GM19467 (cell line): ENCODE measurements around the gene DGUOK.

Experiments used
- ATAC-seq: cut with Tn5 transposase; IDR thresholded peaks from one replicate; pipeline ENCODE4 v1.9.1; 2021; ENCODE audit warnings: mild to moderate bottlenecking, moderate library complexity; ENCODE audit not compliant: unreplicated experiment

DGUOK gene

DNA sequence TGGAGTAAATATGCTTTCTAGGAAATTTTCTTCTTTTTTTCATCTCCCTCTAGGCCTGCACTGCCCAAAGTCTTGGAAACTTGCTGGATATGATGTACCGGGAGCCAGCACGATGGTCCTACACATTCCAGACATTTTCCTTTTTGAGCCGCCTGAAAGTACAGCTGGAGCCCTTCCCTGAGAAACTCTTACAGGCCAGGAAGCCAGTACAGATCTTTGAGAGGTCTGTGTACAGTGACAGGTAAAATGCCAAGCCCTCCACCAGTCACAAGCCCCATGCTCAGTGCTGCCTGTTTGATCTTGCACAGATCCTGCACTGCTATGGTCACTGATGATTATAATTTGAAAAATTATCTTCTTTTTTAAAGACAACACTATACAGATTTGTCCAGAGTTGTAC, 20.0 kb downstream of the DGUOK start:
- ATAC-seq = no peak

DNA sequence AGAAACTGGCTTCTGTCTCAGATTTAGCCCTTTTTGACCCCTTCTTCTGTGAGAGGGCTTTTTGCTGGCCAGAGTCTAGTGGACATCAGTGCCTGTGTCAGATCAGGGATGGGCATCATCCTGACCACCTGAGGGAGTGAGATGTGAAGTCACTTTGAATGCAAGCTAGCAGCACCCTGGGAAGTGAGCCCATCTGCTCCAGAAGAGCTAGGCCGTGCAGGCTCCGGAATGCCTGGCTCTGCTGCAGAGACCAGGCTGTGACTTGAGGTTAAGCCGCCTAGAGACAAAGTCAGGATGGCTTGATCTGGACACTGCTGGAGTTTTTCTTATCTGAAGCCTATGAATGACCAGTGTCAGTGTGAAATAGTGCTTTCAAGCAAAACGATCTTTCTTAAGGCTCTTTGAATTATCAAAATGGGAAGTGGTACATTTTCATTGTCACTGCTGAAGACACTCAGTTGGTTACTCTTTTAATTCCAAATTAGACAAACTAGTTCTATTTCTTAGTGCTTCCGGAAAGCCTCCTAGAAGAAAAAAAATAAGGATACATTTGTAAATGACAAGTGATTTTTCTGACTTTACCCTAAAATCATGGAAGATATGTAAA, 20.8 kb downstream of the DGUOK start:
- ATAC-seq = no peak

DNA sequence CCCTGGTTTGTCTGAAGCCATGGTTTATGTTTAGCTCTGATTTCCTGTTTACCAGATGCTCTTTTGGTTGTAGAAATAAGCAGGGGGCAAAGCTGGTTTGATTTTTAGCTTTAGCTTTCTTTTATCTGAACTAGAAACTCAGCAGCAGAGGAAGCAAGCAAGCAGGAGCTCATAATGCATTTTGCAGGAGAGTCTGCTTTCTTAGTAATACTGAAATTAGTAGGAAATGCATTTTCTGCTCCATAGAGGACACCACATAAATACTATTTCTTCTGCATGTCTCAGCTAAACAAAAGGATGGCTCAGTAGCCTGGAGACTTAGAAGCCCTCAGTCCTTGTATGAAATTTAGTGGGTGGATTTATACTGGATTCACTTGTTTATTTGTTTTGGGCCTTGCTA, 23.1 kb downstream of the DGUOK start:
- ATAC-seq = no peak

DNA sequence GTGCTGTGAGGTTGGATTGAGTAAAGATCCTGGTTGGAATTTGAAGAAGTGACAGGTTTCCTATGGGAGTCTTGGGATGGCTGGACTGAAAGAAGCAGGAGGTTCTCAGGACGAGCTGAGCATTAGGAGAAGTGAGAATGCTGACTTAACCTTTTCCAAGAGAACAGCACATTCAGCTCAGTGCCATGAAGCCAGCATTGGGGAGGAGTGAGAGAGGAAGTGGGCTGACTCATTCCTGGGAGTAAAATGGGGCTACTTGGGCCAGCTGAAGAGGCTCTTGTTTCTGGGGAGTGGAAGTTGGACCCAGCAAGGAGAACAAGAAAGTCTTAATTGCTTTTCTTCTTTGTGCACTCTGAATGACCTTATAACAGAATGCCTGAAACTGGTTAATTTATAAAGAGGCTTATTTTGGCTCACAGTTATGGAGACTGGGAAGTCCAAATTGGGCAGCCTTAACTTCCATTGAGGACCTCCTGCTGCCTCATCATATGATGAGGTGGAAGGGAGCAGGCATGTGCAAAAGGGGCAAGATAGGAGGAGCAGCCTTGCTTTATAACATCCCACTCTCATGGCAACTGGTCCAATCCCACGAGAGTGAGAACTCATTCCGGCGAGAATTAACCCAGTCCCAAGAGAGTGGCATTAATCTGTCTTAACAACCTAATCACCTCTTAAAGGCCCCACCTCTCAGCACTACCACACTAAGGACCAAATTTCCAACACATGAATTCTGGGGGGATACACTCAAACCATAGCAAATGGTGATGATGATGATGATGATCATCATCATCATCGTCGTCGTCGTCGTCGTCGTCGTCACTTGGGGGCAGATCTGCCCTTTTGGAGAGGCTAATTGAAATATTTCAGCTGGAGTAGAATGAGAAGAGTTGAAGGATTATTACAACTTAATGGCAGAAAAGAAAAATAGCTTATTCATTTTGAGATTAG, 26.1 kb downstream of the DGUOK start:
- ATAC-seq = no peak

DNA sequence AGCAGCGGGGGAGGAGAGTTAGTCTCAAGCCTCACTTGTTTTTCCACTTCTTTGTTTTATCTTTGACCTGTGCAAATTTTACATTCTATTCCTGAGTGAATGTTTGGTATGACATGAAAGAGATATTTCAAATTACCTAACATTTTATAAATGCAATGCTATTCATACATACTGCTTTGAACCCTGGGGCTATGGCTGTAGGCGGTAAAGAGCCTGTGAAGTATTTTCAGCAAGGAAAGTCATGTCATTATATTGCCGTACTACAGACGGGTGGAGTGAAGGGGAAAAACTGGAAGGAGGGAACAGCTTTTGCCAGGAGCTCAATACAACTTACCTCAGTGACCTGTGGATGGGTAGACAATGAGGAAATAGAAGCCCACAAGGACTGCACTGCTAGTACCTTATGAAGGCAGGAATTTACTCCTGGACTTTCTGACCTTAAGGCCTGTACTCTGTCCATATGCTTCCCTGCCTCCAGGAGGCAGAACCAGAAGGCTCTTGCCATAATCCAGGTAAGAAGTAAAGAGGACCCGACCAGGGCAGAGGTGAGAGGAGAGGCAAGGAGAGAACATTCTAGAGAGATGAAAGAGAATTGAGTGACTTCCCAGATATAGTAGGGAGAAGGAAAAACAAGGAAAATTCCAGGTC, 29.7 kb downstream of the DGUOK start:
- ATAC-seq = no peak

DNA sequence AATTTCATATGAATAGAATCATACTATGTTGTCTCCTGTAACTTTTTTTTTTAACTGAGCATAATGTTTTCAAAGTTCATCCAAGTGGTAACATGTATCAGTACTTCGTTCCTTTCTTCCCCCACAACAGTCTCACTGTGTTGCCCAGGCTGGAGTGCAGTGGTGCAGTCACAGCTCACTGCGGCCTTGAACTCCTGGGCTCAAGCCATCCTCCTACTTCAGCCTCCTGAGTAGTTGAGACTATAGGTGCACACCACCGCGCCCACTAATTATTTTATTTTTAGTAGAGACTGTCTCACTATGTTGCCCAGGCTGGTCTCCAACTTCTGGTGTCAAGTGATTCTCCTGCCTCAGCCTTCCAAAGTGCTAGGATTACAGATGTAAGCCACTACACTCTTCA, 34.6 kb downstream of the DGUOK start:
- no peak for ATAC-seq

DNA sequence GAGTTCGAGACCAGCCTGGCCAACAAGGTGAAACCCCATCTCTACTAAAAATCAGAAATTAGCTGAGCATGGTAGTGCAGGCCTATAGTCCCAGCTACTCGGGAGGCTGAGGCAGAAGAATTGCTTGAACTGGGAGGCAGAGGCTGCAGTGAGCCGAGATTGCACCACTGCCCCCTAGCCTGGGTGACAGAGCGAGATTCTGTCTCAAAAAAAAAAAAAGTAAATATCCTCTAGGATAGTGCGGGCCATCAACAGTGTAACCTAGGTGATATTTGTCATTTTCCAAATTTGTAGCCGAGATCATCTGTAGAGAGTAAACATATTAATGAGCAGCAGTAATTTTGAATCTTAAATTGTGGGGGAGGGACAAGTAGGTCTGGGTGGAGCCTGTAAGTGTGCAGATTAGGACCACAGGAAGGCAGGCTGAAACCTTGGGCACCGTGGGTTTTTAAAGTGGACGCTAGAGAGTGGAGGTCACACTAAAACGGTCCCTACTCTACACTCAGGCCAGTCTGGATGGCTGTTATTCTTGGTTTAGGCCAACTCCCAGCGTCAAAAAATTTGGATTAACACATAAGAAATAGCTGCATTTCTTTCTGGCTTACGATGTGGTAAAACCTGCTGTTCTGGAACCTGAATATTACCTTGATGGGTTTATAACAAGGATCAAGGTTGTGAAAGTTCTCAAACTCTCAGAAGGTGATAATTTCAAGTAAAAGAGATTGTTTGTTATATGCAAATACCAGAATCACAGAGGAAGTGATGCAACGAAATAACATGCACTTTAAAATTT, 35.3 kb downstream of the DGUOK start:
- ATAC-seq = no peak

DNA sequence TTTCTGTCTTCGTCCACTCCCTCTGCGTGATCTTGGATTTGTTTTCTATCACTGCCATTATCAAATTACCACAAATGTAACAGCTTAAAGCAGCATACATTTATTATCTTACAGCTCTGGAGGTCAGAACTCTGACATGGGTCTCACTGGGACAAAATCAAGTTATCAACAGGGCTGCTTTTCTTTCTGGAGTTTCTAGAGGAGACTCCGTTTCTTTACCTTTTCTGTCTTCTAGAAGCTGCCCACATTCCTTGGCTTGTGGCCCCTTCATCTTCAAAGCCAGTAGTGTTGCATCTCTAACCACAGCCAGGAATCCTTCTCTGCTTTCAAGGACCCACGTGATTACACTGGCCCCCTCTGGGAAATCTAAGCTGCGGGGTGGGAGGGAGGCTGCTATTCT, 36.1 kb downstream of the DGUOK start:
- no peak for ATAC-seq

DNA sequence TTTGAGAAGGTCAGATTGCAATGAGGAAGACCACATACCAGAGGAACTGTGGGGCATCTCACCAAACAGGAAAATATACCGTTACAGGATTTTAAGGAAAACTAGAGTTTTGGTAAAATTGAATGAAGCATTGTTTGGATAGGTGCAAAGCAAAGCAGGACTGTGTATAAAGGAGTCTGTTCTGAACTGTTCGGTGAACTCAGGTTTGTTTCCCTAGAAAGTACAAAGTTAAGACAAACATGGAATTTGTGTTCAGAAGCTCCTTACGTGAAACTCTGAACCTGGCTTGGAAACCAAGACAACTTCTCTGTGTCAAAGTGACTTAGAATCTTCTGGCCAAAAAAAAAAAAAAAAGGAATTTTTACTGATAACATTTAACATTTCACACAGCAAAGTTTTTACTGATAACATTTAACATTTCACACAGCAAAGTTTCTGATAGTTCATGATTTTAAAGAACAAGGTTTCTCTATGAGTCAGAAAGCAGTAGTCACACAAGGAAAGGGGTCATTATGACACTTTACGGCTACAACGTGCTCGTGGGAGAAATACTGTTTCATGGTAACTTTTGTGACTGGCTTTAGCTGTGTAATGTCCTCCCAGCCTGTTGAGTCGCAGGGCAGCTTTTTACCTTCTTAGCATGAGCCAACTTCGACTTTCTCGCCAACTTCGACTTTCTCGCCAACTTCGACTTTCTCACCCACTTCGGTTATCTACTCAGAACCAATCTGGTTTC, 36.9 kb downstream of the DGUOK start:
- no peak for ATAC-seq

DNA sequence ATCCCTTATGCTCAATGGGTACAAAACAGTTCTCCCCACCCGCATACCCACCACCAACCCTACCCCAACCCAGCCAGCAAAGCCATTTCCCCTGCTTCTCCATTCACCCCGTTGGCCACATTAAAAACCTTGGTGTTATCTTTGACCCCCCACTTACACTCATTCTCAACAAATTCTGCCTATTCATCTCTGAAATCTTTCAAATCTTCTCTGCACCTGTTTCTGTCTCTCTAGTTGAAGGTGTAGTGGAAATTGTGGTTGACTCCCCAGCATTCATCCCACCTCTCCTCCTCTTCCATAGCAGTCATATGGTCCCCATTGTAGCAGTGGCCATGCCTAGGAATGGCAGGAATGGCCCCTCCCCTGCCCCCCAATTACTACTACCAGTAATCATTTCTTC, 37.5 kb downstream of the DGUOK start:
- ATAC-seq = no peak

DNA sequence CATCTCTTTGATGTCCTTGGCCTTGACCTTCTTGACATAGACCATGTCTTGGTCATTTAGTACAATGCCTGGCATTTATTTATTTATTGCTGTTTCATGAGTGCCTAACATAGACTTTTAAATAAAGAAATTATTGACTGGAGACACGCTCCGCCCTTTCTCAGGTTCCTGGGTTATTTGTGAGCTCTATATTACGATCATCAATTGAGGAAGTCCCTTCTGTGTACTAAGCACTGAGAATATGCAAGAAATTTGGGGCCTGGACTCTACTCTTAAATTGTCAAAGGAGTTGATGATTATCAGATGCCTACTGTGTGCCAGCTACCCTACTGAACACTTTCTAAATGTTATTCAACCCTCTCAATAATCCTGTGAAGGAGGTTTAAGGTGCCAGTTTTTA, 38.4 kb downstream of the DGUOK start:
- ATAC-seq = no peak

DNA sequence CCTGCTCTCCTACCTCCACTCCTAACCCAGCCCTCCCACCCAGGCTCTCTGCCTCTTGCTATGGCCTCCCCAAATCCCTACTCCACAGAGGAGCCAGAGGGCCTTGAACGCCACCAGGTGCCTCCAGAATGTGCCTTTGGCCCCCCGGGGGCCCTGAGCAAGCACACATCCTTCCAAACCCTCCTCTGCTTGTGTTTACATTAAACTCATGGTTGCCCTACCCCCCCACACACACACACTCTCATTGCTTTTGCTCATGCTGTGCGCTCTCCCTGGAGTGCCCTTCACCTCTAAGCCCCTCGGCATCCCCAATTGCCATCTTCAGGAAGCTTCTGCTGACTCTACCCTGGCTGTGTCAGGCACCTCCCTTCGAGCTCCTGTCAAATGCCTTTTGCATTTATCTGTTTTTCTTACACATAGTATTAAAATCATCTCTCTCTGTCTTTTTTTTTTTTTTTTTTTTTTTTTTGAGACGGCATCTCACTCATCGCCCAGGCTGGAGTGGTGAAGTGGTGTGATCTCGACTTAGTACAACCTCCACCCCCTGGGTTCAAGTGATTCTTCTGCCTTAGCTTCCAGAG, 41.8 kb downstream of the DGUOK start:
- no peak for ATAC-seq

DNA sequence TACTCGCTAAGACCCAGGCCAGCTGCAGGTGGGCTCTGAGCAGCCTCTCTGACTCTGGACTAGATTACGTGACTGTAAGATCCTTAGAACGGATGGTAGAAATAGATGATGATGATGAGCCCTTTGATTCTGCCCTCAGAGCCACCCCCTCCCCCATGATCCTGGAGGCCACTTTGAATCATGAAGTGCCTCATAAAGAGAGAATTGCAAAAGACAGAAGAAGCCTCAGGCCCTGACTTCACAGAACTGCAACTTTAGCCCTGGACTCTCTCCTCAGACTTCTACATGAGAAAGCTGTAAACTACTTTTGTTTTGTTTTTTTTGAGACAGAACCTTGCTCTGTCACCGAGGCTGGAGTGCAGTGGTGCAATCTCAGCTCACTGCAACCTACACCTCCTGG, 42.7 kb downstream of the DGUOK start:
- ATAC-seq = no peak

DNA sequence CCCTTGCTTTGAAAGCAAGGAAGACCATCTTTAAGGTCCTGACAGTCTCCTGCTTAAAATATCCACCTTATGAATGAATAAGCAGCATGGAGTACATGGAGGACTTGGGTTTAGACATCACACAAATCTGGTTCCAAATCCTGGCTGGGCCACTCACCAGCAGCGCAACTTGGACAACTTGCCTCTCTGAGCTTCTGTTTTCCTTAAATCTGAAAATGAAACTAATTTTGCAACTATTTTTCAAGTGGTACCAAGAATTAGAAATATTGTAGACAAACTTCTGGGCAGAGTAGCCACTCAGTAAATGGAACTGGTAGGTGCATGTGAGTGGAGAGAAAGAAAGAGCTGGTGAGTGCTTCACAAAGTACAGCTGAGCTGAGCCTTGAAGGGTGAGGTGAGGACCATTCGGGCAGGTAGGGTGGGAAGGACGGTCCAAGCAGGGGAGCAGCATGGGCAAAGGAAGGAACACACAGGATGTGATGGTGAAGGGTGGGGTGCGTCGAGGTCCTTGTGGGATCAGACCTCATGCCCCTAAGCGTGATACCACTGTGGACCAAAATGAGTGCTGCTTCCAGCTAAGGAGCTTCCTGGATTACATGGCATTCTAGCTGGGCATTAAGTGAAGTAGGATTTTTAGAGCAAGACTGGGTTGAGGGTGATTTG, 43.6 kb downstream of the DGUOK start:
- ATAC-seq = no peak

DNA sequence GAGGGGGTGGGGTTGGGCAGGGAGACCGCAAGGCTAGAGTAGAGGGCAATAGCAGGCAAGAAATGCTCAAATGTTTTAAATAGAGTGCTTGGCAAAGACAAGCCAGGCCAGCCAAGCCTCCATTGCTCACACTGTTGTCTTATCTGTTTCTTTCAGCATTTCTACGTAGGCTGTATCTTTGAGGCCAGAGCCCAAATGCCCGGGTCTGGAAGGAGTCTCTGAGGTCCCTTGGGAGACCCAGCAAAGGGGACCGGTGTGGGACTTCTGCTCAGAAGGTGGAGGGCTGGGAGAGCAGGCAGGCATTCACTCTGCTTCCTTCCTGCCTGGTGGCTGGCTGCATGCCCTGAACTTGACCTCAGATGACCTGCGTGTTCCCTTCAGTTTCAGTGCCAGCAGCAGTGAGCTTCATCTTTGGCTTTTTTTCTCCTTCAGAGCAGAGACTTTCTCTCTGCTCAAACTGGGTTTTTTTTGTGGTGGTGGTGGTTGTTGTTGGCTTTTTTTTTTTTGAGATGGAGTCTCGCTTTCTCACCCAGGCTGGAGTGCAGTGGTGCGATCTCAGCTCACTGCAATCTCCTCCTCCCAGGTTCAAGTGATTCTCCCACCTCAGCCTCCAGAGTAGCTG, 44.3 kb downstream of the DGUOK start:
- ATAC-seq = peak; percentile 69

DNA sequence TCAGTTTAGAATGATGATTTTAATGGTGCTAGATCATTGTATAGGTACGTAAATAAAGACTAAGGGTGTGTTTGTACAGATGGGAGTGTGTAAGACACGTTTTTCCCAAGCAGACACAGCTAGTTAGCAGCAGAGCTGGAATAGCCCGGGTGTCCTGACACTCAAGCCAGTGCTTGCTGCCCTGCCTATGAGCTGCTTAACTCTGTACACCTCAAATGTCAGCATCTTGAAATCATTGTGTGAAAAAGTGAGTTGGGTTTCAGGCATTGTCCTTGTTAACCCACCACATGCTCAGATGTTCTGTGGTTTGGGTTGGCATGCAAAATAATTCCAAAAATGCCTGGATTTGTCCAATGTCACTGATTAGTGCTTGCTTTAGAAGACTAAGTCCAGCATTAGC, 45.0 kb downstream of the DGUOK start:
- ATAC-seq = no peak

DNA sequence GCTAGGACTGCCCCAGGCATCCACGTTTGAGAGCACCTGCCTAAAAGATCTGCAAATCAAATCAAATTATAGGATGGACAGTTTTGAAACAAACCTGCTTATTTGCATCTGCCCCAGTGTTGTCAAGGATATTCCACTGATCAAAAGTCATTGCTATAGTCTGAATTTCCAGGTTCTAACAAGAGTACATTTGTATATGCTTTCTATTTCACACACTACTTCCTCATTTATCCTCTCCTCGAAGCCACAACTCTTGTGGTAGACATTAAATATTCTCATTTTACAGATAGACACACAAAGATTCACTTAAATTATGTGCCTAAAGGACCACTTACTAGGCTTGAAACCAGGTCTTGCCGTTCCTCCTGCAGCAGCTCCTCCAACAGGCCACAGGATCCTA, 46.2 kb downstream of the DGUOK start:
- no peak for ATAC-seq

DNA sequence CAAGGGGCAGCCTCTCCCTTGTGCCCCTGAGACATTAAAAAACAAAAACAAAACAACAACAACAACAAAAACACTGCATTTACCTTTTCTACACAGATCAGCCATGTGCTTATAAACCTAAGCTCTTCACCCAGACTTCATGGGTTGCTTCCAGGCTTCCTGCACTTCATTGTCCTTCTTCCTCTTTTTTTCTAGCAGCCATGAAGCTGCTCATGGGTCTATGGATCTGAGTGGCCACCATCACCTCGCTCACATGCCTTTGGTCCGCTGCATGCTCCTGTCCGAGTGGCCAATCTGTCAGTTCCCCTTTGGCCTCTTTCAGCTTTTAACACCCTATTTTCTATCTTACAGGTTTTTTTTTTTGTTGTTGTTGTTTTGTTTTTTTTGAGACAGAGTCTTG, 49.1 kb downstream of the DGUOK start:
- no peak for ATAC-seq

DNA sequence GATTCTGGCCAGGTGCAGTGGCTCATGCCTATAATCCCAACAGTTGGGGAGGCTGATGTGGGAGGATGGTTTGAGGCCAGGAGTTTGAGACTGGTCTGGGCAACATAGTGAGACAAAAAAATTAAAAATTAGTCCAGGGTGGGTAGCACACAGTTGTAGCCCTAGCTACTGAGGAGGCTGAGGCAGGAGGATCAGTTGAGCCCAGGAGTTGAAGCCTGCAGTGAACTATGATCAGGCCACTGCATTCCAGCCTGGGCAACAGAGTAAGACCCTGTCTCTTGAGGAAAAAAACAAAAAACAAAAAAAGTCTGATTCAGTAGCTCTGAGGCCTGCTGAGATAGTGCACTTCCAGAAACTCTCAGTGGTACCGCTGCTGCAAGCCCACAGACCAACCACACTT, 50.1 kb downstream of the DGUOK start:
- ATAC-seq = no peak
